H1 (cell line): Measurements from ENCODE around the gene ATP13A3. TPM values are rescaled to one million over a fixed set of nuclear protein-coding genes. Genes with fewer than 3 reads are reported as not detected.

Experiments
- CTCF ChIA-PET: fragments of 300-600 bp; sonication (Branson Sonifier 250); formaldehyde crosslinking; loops from one replicate; lab custom pipeline; 2021; ENCODE audit not compliant: partially characterized antibody; lab: Charles Lee
- POLR2A ChIA-PET: fragments of 300-600 bp; sonication (Branson Sonifier 250); formaldehyde crosslinking; loops from one replicate; lab custom pipeline; 2021; ENCODE audit warnings: inconsistent platforms; ENCODE audit not compliant: partially characterized antibody; lab: Charles Lee
- DNase-seq, 2 experiments: peaks; one replicate each; pipeline versions ENCODE4 v3.0.0 to v3.0.0-alpha.2; 2010 to 2022; ENCODE audit warnings: low spot score in 2 of 2, low read depth in 1 of 2, mixed read lengths in 1 of 2
- FAIRE-seq: peaks from 2 replicates; lab custom pipeline; 2011; peaks lifted over from hg19 to GRCh38; lab: Jason Lieb, UNC
- H2AFZ ChIP-seq: 2 replicates; pipeline ENCODE4 v1.8.1; 2012; ENCODE audit warnings: low read length, inconsistent platforms
- H2AK5ac ChIP-seq: 2 replicates; pipeline ENCODE4 v1.6.1; 2013; ENCODE audit warnings: low read depth, low read length
- H2BK120ac ChIP-seq: replicated peaks from 2 replicates; pipeline ENCODE3; 2013; ENCODE audit warnings: low read depth, low read length, inconsistent platforms
- H2BK12ac ChIP-seq: 2 replicates; pipeline ENCODE4 v1.6.1; 2013; ENCODE audit warnings: low read depth, low read length
- H2BK15ac ChIP-seq: 2 replicates; pipeline ENCODE4 v1.6.1; 2013; ENCODE audit warnings: low read length
- H2BK20ac ChIP-seq: 2 replicates; pipeline ENCODE4 v1.6.1; 2013; ENCODE audit warnings: low read length
- H2BK5ac ChIP-seq: 2 replicates; pipeline ENCODE4 v1.6.1; 2013; ENCODE audit warnings: low read depth, low read length
- H3K14ac ChIP-seq: 2 replicates; pipeline ENCODE4 v1.6.1; 2013; ENCODE audit warnings: inconsistent platforms; ENCODE audit not compliant: insufficient read length
- H3K18ac ChIP-seq: 2 replicates; pipeline ENCODE4 v1.6.1; 2013; ENCODE audit warnings: low read length; ENCODE audit errors: extremely low read depth
- H3K23ac ChIP-seq: 2 replicates; pipeline ENCODE4 v1.6.1; 2013; ENCODE audit warnings: inconsistent platforms; ENCODE audit not compliant: insufficient read length
- H3K23me2 ChIP-seq: 2 replicates; pipeline ENCODE4 v1.6.1; 2013; ENCODE audit warnings: low read depth, low read length
- H3K27ac ChIP-seq: 2 replicates; pipeline ENCODE4 v1.6.1; 2011; ENCODE audit warnings: low read depth, low read length, inconsistent platforms
- H3K27me3 ChIP-seq, 4 experiments: replicated peaks in 1 of 4; 1 replicate in 1 of 4; 2 replicates in 3 of 4; pipeline versions ENCODE4 v1.6.1 to v1.8.1; 2011 to 2013; ENCODE audit warnings: low read length in 3 of 4, mild to moderate bottlenecking in 3 of 4, inconsistent platforms in 2 of 4, mixed read lengths in 2 of 4, moderate library complexity in 1 of 4; ENCODE audit not compliant: control insufficient read depth in 3 of 4, insufficient read depth in 3 of 4; ENCODE audit errors: extremely low read depth in 1 of 4
- H3K36me3 ChIP-seq, 4 experiments: 2 replicates each; pipeline versions ENCODE4 v1.6.1 to v1.8.1; 2011 to 2013; ENCODE audit warnings: mild to moderate bottlenecking in 4 of 4, low read length in 3 of 4, moderate library complexity in 2 of 4, control low read depth in 1 of 4, inconsistent platforms in 1 of 4; ENCODE audit not compliant: insufficient read depth in 4 of 4, control insufficient read depth in 2 of 4
- H3K4ac ChIP-seq: replicated peaks from 2 replicates; pipeline ENCODE3; 2013; ENCODE audit warnings: low read length, low read depth, mixed read lengths, inconsistent platforms; ENCODE audit not compliant: insufficient read length
- H3K4me1 ChIP-seq, 4 experiments: replicated peaks in 1 of 4; 1 replicate in 1 of 4; 2 replicates in 3 of 4; pipeline versions ENCODE4 v1.6.1 to v1.8.1; 2011 to 2013; ENCODE audit warnings: low read length in 3 of 4, inconsistent platforms in 2 of 4, mixed read lengths in 1 of 4; ENCODE audit not compliant: insufficient read depth in 4 of 4, control insufficient read depth in 3 of 4
- H3K4me2 ChIP-seq, 2 experiments: 2 replicates each; pipeline versions ENCODE4 v1.6.1 to v1.8.1; 2011 to 2013; ENCODE audit warnings: low read depth in 2 of 2, low read length in 2 of 2, control low read depth in 1 of 2, inconsistent platforms in 1 of 2, mild to moderate bottlenecking in 1 of 2; ENCODE audit not compliant: insufficient read depth in 1 of 2
- H3K4me3 ChIP-seq, 4 experiments: fragments of 200-600, 300-600 bp in 1 of 4; sonication (generic), shearing (Covaris generic), sonication (Bioruptor Twin) in 1 of 4; 2 replicates each; pipeline versions ENCODE4 v1.5.1 to v1.8.1; 2011 to 2016; ENCODE audit warnings: low read length in 4 of 4, low read depth in 3 of 4, control low read depth in 2 of 4, inconsistent platforms in 2 of 4, mild to moderate bottlenecking in 2 of 4, mixed read lengths in 1 of 4, moderate library complexity in 1 of 4; ENCODE audit not compliant: insufficient read depth in 2 of 4; ENCODE audit errors: extremely low read depth in 1 of 4
- H3K56ac ChIP-seq: replicated peaks from 2 replicates; pipeline ENCODE3; 2013; ENCODE audit warnings: low read depth, mild to moderate bottlenecking, mixed read lengths, low read length, inconsistent platforms; ENCODE audit not compliant: insufficient read length
- H3K79me1 ChIP-seq: 2 replicates; pipeline ENCODE4 v1.6.1; 2013; ENCODE audit warnings: low read depth, low read length, control low read depth
- H3K79me2 ChIP-seq, 2 experiments: 2 replicates each; pipeline versions ENCODE4 v1.6.1 to v1.8.1; 2012 to 2013; ENCODE audit warnings: low read length in 2 of 2, mild to moderate bottlenecking in 2 of 2, inconsistent platforms in 1 of 2; ENCODE audit not compliant: insufficient read depth in 2 of 2, control insufficient read depth in 1 of 2
- H3K9ac ChIP-seq, 4 experiments: replicated peaks in 1 of 4; 1 replicate in 1 of 4; 2 replicates in 3 of 4; pipeline versions ENCODE4 v1.6.1 to v1.8.1; 2011 to 2013; ENCODE audit warnings: low read depth in 3 of 4, low read length in 3 of 4, control low read depth in 2 of 4, mild to moderate bottlenecking in 2 of 4, moderate library complexity in 2 of 4, inconsistent platforms in 1 of 4; ENCODE audit errors: extremely low read depth in 1 of 4
- H3K9me3 ChIP-seq, 2 experiments: 2 replicates each; pipeline versions ENCODE4 v1.6.1 to v1.8.1; 2012 to 2013; ENCODE audit warnings: mild to moderate bottlenecking in 2 of 2, moderate library complexity in 2 of 2, control low read depth in 1 of 2, inconsistent platforms in 1 of 2, low read depth in 1 of 2, low read length in 1 of 2, mixed read lengths in 1 of 2; ENCODE audit not compliant: insufficient read depth in 2 of 2
- H4K20me1 ChIP-seq, 2 experiments: replicated peaks in 1 of 2; 2 replicates each; pipeline versions ENCODE3 to v1.8.1; 2011 to 2013; ENCODE audit warnings: inconsistent platforms in 2 of 2, low read length in 2 of 2, mild to moderate bottlenecking in 1 of 2; ENCODE audit not compliant: insufficient read depth in 2 of 2, control insufficient read depth in 1 of 2
- H4K5ac ChIP-seq: 2 replicates; pipeline ENCODE4 v1.6.1; 2013; ENCODE audit warnings: low read length, low read depth, mixed read lengths, inconsistent platforms; ENCODE audit not compliant: insufficient read length
- H4K8ac ChIP-seq: 2 replicates; pipeline ENCODE4 v1.8.0; 2013; ENCODE audit warnings: mild to moderate bottlenecking, moderate library complexity, low read length, inconsistent platforms; ENCODE audit not compliant: insufficient read depth; ENCODE audit errors: extremely low read depth
- H4K91ac ChIP-seq: replicated peaks from 2 replicates; pipeline ENCODE3; 2013; ENCODE audit warnings: low read length, mixed read lengths, inconsistent platforms; ENCODE audit not compliant: insufficient read length
- HDAC2 ChIP-seq, 2 experiments: fragments of 300-600 bp in 1 of 2; sonication (generic) in 1 of 2; IDR thresholded peaks; 2 replicates each; pipeline ENCODE4 v1.6.1; 2011 to 2012; ENCODE audit warnings: low read depth in 2 of 2, low read length in 2 of 2, mild to moderate bottlenecking in 2 of 2, moderate library complexity in 2 of 2, borderline replicate concordance in 1 of 2, inconsistent platforms in 1 of 2
- NRF1 ChIP-seq: IDR thresholded peaks from 2 replicates; pipeline ENCODE4 v1.6.1; 2011; ENCODE audit warnings: mild to moderate bottlenecking, low read depth, low read length, improper control_type of control experiment
- RNF2 ChIP-seq: fragments of 200-900, 300-1000 bp; sonication (generic); IDR thresholded peaks from 2 replicates; pipeline ENCODE4 v1.7.1; 2016; ENCODE audit warnings: borderline replicate concordance, low read depth, mild to moderate bottlenecking, antibody characterized with exemption, low read length; ENCODE audit not compliant: poor library complexity, severe bottlenecking; ENCODE audit errors: missing control alignments
- WGBS, 2 experiments: shearing (Covaris generic) in 1 of 2; methylation state at CpG; one replicate each; pipeline versions ENCODE4 v1.1.6 to v1.1.7; 2013 to 2015; ENCODE audit warnings: low lambda C conversion rate in 2 of 2, mixed read lengths in 2 of 2, inconsistent platforms in 1 of 2, low coverage in 1 of 2, missing lambda C conversion rate in 1 of 2; ENCODE audit not compliant: insufficient replicate concordance in 2 of 2, insufficient coverage in 1 of 2, insufficient read length in 1 of 2; ENCODE audit errors: extremely low coverage in 1 of 2, missing lambda C conversion rate in 1 of 2; 5-methylcytosine and 5-hydroxymethylcytosine counted together
- long read RNA-seq, 2 experiments: library from RNA in 1 of 2; library from capped mRNA in 1 of 2; stranded (forward); transcript quantifications; one replicate each; pipeline ENCODE4 v2.0.0, GENCODE V29; 2021; ENCODE audit warnings: inconsistent platforms in 1 of 2
- polyA minus RNA-seq, 3 experiments: library from RNA; depleted of rRNA, polyadenylated mRNA; stranded (reverse); fragments of >200 nt; gene quantifications; 1 replicate in 2 of 3; 2 replicates in 1 of 3; pipeline ENCODE4 v1.2.3, GENCODE V29; 2011
- polyA plus RNA-seq, 7 experiments: library from polyadenylated mRNA; depleted of rRNA in 3 of 7; stranded (reverse) in 5 of 7; unstranded in 2 of 7; fragments of >200 nt in 5 of 7; fragments of 200-250 nt in 2 of 7; gene quantifications; 1 replicate in 5 of 7; 2 replicates in 1 of 7; 4 replicates in 1 of 7; pipeline versions ENCODE4 v1.2.1 to v1.2.3, GENCODE V29; 2011 to 2013; ENCODE audit warnings: missing spikeins in 2 of 7, mixed read lengths in 2 of 7
- total RNA-seq: library from RNA; stranded (reverse); fragmentation: NEBNext Ultra II Directional; extraction: Animal tissue kit (Norgen Biotek cat#: 25700); gene quantifications from 2 replicates; pipeline ENCODE4 v1.2.1, GENCODE V29; 2021
- TF ChIP-seq, protein P1 (sequence below): IDR thresholded peaks from 2 replicates; pipeline ENCODE4 v1.6.1; 2011; ENCODE audit warnings: low read length, improper control_type of control experiment
- TF ChIP-seq, protein P2 (sequence below): IDR thresholded peaks from 2 replicates; pipeline ENCODE4 v1.6.1; 2011; ENCODE audit warnings: low read depth, mild to moderate bottlenecking, low read length; ENCODE audit not compliant: insufficient read depth

Gene ATP13A3
- total RNA-seq = 84.2 and 92.2 TPM in 2 replicates
- polyA plus RNA-seq (2011; rRNA removed) = 12.5 and 18.6 TPM in 2 replicates
- polyA plus RNA-seq (2011; cell fraction: cytosol; rRNA removed) = 27.6 TPM
- 13.1 TPM for polyA plus RNA-seq (2011; cell fraction: nucleus; rRNA removed)
- polyA plus RNA-seq (2012, experiment 1 of 2) = 16.4 to 27.5 TPM (median 25.0 TPM) in 4 replicates
- 1.3 TPM for polyA plus RNA-seq (2012, experiment 2 of 2)
- 40.8 TPM for polyA plus RNA-seq (2013, experiment 1 of 2)
- 42.0 TPM for polyA plus RNA-seq (2013, experiment 2 of 2)
- 86.9 and 138 TPM in 2 replicates for polyA minus RNA-seq (2011; rRNA and poly(A)+ RNA removed)
- 45.7 TPM for polyA minus RNA-seq (2011; cell fraction: cytosol; rRNA and poly(A)+ RNA removed)
- 89.9 TPM for polyA minus RNA-seq (2011; cell fraction: nucleus; rRNA and poly(A)+ RNA removed)
- long read RNA-seq, experiment 1, full-length matches to known transcripts = 2 of 42 reads
- long read RNA-seq, experiment 1, partial matches to known transcripts = 8 of 42 reads
- long read RNA-seq, experiment 1, other reads (novel, unspliced or antisense) = 32 of 42 reads
- long read RNA-seq, experiment 2 = 0 reads

DNA sequence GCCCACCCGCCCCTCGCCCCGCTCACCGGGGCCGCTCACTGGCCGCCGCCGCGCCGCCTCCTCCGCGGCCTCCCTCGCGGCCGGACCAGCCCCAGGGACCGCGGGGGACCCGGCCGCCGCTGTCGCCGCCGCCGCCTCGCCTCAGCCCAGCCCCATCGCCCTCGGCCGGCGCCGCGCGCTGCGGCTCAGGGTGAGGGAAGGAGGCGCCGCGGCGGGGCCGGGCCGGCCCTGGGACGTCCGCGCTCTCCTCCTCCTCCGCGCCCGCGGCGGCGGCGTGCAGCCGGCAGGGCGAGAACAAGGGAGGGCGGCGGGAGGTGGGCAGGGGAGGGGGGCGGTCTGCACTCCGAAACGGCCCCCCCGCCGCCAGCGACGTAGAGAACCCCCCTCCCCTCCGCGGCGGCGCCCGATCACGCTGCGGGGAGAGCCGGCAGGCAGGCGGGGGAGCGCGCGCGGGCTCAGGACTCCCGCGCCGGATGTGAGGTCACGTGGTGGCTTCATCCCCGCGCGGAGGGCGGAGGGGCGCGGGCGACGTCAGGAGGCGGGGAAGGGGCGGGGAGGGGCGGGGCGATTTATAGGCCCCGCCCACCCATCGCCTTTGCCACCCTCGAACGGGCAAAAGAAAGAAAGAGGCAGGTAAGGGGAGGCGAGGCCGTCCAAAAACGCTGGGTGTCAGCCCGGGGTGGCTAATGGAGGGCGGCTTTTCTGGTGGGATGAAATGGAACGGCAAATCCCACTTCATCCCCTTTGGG, at the start of gene ATP13A3:
ATP13A3 (minus strand) TSS at position 463 of the 749 bp plus-strand sequence. CDS start 24,812 bp downstream, outside the sequence.
- Histone ChIP-seq H3K23ac (no peak within 1 kb of the TSS), H3K79me1 (no peaks in the 10 kb centered on the region), H2BK20ac (no peak within 1 kb of the TSS), H3K27me3 (peaks cover 0 to 6% (median 4%) of the 10 kb centered on the region in 4 experiments; a peak in 1 of 7 replicates), H3K4me2 (peak within 1 kb of the TSS; percentile 71 to 99), H2BK120ac (no peak within 1 kb of the TSS), H3K4ac (no peak within 1 kb of the TSS), H3K18ac (peak within 1 kb of the TSS; percentile 32), H3K36me3 (peaks cover 0 to 4% (median 1%) of the 10 kb centered on the region in 4 experiments; a peak in 1 of 8 replicates), H4K5ac (no peak within 1 kb of the TSS), H2AK5ac (peak within 1 kb of the TSS; percentile 82; the same call in 1 of the 2 replicates), H3K14ac (no peak within 1 kb of the TSS), H2BK12ac (peak within 1 kb of the TSS; percentile 80), H3K56ac (no peak within 1 kb of the TSS), H3K23me2 (peaks cover 8% of the 10 kb centered on the region; the same call in 1 of the 2 replicates), H4K20me1 (peaks cover 0 to 9% of the 10 kb centered on the region in 2 experiments), H3K9ac (peak within 1 kb of the TSS; percentile 68 to 95 (median 75)), H3K27ac (no peak within 1 kb of the TSS; the same call in 1 of the 2 replicates), H3K9me3 (no peaks in the 10 kb centered on the region), H4K91ac (no peak within 1 kb of the TSS), H2BK5ac (no peak within 1 kb of the TSS; the same call in 1 of the 2 replicates), H3K79me2 (peaks cover 12 to 44% of the 10 kb centered on the region in 2 experiments), H3K4me1 (peaks cover 0 to 2% (median 0%) of the 10 kb centered on the region in 4 experiments; a peak in 2 of 7 replicates), H2BK15ac (no peak within 1 kb of the TSS; the same call in 1 of the 2 replicates), H4K8ac (peak within 1 kb of the TSS; percentile 62), H2AFZ (peak within 1 kb of the TSS; percentile 93; the same call in 1 of the 2 replicates), H3K4me3 (peak within 1 kb of the TSS; percentile 75 to 92 (median 84))
- FAIRE-seq (no peak), DNase-seq (peak; percentile 70 to 79)
- POLR2A ChIA-PET = interaction anchor here (0.7 to 2.6 kb wide), 12 partner anchors 10 to 185 kb away, joined by 3 to 11 read pairs (median 4); partner anchors contain the start of gene LSG1
- CTCF ChIA-PET = interaction anchor here (0.7 to 3.8 kb wide), 5 partner anchors 9 to 86 kb away, joined by 3 to 50 read pairs (median 4); no protein-coding TSS in a partner anchor
- WGBS, 2 experiments = 19% methylated on average over 5 of the region's 99 CpGs; no CpG with 5 or more reads in 1 of the 2 experiments
- TF ChIP-seq, protein P1, sequence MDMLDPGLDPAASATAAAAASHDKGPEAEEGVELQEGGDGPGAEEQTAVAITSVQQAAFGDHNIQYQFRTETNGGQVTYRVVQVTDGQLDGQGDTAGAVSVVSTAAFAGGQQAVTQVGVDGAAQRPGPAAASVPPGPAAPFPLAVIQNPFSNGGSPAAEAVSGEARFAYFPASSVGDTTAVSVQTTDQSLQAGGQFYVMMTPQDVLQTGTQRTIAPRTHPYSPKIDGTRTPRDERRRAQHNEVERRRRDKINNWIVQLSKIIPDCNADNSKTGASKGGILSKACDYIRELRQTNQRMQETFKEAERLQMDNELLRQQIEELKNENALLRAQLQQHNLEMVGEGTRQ = peak; percentile 77
- TF ChIP-seq, protein P2, sequence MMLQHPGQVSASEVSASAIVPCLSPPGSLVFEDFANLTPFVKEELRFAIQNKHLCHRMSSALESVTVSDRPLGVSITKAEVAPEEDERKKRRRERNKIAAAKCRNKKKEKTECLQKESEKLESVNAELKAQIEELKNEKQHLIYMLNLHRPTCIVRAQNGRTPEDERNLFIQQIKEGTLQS = no peak
- no peak for TF ChIP-seq RNF2
- no peak for TF ChIP-seq NRF1
- TF ChIP-seq HDAC2 (IDR thresholded peaks at IDR 0.05; ENCODE audit: borderline replicate concordance in 1 of 2, low read depth in 2 of 2, low read length in 2 of 2) = no peak
